Right ventricle myocardium inferior (tissue), 1 donor: ENCODE data around the gene AFF3. TPM values are rescaled to one million over a fixed set of nuclear protein-coding genes. Genes with fewer than 3 reads are reported as not detected.
A peak's percentile ranks its signal among the peaks of the same experiment; 100 is the strongest.

Experiments used
- ATAC-seq: fragments of 200-7000 bp; cut with Tn5 transposase; one replicate; pipeline ENCODE4 v1.9.1; 2020; ENCODE audit warnings: mild to moderate bottlenecking, moderate library complexity
- DNase-seq: peaks from one replicate; pipeline ENCODE4 v3.0.0; 2021; ENCODE audit errors: missing footprints
- intact Hi-C: fragments of 100-400 bp; cut with DNase I; formaldehyde crosslinking; loops from one replicate; pipeline ENCODE4 v1.11.0; 2022
- total RNA-seq: library from RNA; stranded (reverse); fragmentation: NEBNext Ultra II Directional; extraction: Animal tissue kit (Norgen Biotek cat#: 25700); gene quantifications from one replicate; pipeline ENCODE4 v1.2.1, GENCODE V29; 2021
- donor health status: DM: no; HTN: yes; CAD: no; lungs with severe emphysema.

The AFF3 gene
- total RNA-seq, 1 donor from 2014 or later: 6.8 TPM

DNA sequence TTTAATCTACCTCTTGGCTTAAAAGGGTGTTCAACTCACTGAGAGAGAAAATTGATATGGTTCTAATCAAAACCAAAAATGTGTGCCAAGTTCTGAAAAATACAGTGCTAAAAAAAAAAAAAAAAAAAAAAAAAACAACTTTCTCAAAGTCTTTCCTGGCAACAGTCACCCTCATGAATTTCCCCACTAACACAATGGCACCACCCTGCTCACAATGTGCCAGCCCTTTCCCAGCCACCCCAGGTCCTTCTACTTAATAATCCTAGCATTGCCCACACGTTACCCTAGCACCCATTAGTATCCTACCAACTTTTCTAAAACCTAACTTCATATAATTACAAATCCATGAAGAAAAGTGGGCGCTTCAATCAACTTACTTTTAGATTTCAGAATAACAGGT lies 106.4 kb downstream of the AFF3 start:
- no peak for ATAC-seq
- intact Hi-C loops: no loop called here
- no peak for DNase-seq

DNA sequence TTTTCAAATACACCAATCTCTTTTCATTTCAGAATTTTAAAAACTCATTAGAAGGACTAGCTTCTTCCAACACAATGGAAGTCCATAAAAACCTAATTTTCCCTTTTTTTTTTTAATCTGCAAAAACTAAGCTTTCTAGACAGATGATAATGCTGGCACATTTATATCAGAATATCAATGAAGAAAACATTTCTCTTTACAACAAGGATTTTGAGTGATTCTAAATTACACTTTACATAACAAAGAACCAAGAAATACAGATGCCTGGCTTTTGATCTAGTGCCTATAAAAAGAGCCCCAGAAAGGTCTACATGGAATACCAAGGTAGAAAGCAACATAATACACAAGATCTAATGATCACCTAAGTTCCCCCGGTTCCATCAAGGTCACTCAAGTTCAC lies 108.0 kb downstream of the AFF3 start:
- no peak for ATAC-seq

DNA sequence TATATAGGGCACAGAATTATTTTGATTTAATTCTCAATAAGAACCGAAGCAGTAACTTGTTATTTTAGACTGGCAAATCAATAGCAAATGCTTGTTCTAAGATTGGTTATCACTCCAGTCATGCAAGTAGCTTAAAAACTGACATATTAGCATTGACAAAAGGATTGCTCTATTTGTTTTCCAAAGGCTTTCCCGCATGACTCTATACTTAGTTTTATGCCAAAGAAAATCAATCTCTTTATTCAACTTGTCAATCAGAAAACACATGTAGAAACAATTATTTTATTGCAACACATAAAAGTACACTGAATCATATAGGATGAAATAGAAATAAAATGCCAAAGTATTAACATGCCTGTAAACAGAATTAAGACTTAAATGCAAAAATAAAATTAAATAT lies 108.4 kb downstream of the AFF3 start:
- DNase-seq (no peak), ATAC-seq (no peak)
- intact Hi-C loops: no loop called here

More for the DNA sequence above, 108.0 kb downstream of the AFF3 start:
- intact Hi-C loops: no loop called here
- no peak for DNase-seq

- DNase-seq: no peak
These were observed 110.8 kb downstream of the AFF3 start for GRCh38 chr2:100031604-100032003.

GRCh38 chr2:100029460-100029859 lies 112.9 kb downstream of the AFF3 start:
- intact Hi-C loops: no loop called here
- DNase-seq: no peak

More at GRCh38 chr2:100031604-100032003, 110.8 kb downstream of the AFF3 start:
- ATAC-seq: no peak
- intact Hi-C loops: no loop called here

GRCh38 chr2:100021791-100022340 lies 120.5 kb downstream of the AFF3 start:
- intact Hi-C loops: no loop called here
- DNase-seq (no peak), ATAC-seq (no peak)

More at GRCh38 chr2:100029460-100029859, 112.9 kb downstream of the AFF3 start:
- ATAC-seq: no peak

- DNase-seq (no peak), ATAC-seq (peak; percentile 34)
- intact Hi-C loops: no loop called here
These were observed 122.9 kb downstream of the AFF3 start for GRCh38 chr2:100019499-100019898.

- DNase-seq: no peak
- ATAC-seq: no peak
- intact Hi-C loops: no loop called here
These were observed 123.8 kb downstream of the AFF3 start for GRCh38 chr2:100018341-100019193.

DNA sequence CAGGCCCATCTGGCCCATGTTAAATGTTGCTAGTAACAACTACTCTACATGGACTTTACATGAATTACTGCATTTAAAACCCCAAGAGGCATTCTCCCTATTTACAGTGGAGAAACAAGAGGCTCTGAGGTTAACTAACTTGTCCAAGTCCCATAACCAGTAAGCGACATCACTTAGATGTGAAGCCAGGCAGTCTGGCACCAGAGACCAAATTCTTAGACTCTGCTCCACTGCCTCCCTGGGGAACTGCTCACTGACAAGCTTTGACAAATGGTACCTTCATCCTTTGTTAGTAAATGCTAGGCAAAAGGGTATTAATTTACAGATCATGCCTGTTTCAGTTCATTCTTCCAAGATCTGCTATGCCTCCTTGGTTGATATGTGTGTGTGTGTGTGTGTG lies 124.8 kb downstream of the AFF3 start:
- ATAC-seq (no peak), DNase-seq (no peak)
- intact Hi-C loops: no loop called here

GRCh38 chr2:100016756-100017155 lies 125.6 kb downstream of the AFF3 start:
- ATAC-seq (no peak), DNase-seq (no peak)
- intact Hi-C loops: no loop called here

- DNase-seq (no peak), ATAC-seq (no peak)
- intact Hi-C loops: no loop called here
These were observed 126.5 kb downstream of the AFF3 start for GRCh38 chr2:100015849-100016248.

GRCh38 chr2:100013892-100014677 lies 128.3 kb downstream of the AFF3 start:
- intact Hi-C loops: no loop called here
- peak; percentile 94 for ATAC-seq
- DNase-seq: no peak

- intact Hi-C loops: no loop called here
- no peak for DNase-seq
- ATAC-seq: no peak
These were observed 129.8 kb downstream of the AFF3 start for GRCh38 chr2:100012561-100012960.

DNA sequence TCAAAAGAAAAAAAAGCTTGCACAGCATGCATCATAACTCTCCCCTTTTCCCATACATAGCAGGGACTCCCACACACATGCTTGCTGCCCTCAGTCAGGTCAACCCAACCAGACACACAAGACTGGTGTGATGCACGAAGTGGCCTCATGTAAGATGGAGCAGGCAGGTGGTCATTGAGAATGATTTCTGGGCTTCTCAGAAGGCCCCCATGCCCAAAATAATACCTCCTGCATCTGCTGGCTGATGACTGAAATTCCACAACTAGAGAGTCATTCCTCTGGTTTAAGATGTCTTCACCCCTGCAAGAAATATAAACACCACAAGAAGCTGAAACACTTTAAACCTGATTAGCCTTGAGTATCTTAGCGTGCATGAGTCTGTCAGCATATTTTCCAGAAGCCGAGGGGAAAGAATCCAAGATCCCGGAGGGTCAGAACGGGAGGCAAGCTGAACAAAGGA lies 131.1 kb downstream of the AFF3 start:
- ATAC-seq (no peak), DNase-seq (no peak)
- intact Hi-C loops: no loop called here

DNA sequence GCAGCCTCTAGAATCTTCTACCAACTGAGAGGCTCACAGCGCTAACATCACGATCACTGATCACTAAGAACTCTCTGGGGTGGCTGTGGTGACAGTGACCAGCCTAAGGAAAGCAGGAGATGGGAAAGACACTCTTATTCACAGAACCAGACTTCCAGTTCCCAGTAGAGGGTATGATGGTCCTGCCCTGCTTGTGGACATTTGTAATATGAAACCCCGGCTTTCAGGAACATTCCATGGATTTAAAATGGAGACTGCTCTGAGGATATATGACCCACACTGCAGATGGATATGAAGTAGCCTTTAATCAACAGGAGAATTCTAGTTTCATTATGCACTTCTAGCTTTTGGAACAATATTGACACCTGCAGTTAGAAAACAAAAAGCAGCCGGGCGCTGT lies 131.8 kb downstream of the AFF3 start:
- DNase-seq: no peak
- intact Hi-C loops: no loop called here
- no peak for ATAC-seq

DNA sequence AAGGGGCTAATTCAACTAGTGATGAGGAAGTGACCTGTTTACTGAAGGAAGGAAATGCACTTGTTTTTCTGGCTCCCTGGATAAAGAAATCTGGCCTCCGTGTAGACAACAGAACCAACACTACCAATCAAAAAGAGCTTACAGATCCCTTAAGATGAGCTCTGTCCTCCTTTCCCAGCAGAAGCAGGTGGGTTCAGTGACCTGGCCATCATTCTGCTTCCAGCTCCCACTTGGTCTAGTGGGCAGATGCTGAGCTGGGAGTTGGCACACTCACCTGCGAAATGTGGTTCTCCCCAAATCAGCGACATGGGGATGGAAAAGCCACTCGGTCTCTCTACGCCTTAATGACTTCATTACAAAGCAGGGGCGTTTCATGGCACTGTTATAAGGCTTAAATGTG lies 132.6 kb downstream of the AFF3 start:
- intact Hi-C loops: no loop called here
- no peak for ATAC-seq
- DNase-seq: no peak

- ATAC-seq: no peak
- DNase-seq: no peak
- intact Hi-C loops: no loop called here
These were observed 133.4 kb downstream of the AFF3 start for GRCh38 chr2:100008956-100009355.

GRCh38 chr2:100006516-100006915 lies 135.9 kb downstream of the AFF3 start:
- ATAC-seq (no peak), DNase-seq (no peak)
- intact Hi-C loops: no loop called here

- ATAC-seq (no peak), DNase-seq (no peak)
- intact Hi-C loops: no loop called here
These were observed 137.4 kb downstream of the AFF3 start for GRCh38 chr2:100004959-100005387.
